ENCODE data around the gene ANO7.

GRCh38 chr2:241273210-241274020 lies 84.9 kb downstream of the ANO7 start:
- no peak for TF ChIP-seq POLR2A (IDR thresholded peaks at IDR 0.05)
- TF ChIP-seq CTCF (IDR thresholded peaks at IDR 0.05), result no peak
- TF ChIP-seq POLR2AphosphoS5 (IDR thresholded peaks at IDR 0.05), result no peak

Data from suprapubic skin (tissue), 4 donors.